ENCODE measurements around the gene TSPAN33. TPM values are rescaled to one million over a fixed set of nuclear protein-coding genes. Genes with fewer than 3 reads are reported as not detected.

TSPAN33 gene
- total RNA-seq, 1 donor from 2014 or later: 132 TPM

GRCh38 chr7:129134356-129134987 is 10.0 kb upstream of the TSPAN33 start:
- no peak for DNase-seq (ENCODE audit: low read depth)

GRCh38 chr7:129136887-129137642 is 7.4 kb upstream of the TSPAN33 start:
- no peak for DNase-seq (ENCODE audit: low read depth)

GRCh38 chr7:129143724-129144094 is 798 bp upstream of the TSPAN33 start:
- DNase-seq (ENCODE audit: low read depth): no peak

GRCh38 chr7:129144834-129145668 is 544 bp downstream of the TSPAN33 start:
- no peak for DNase-seq (ENCODE audit: low read depth)

- DNase-seq (ENCODE audit: low read depth): peak; percentile 48
These were observed 1.9 kb downstream of the TSPAN33 start for GRCh38 chr7:129146237-129146979.

- DNase-seq (ENCODE audit: low read depth): peak; percentile 39
These were observed 3.2 kb downstream of the TSPAN33 start for GRCh38 chr7:129147731-129148130.

- DNase-seq (ENCODE audit: low read depth): no peak
These were observed 5.0 kb downstream of the TSPAN33 start for GRCh38 chr7:129149511-129149910.

GRCh38 chr7:129150199-129150996 is 5.9 kb downstream of the TSPAN33 start:
- peak; percentile 93 for DNase-seq (ENCODE audit: low read depth)

GRCh38 chr7:129157651-129158050 is 13.1 kb downstream of the TSPAN33 start:
- no peak for DNase-seq (ENCODE audit: low read depth)

- DNase-seq (ENCODE audit: low read depth): peak; percentile 41
These were observed 15.0 kb downstream of the TSPAN33 start for GRCh38 chr7:129159539-129159938.

- peak; percentile 53 for DNase-seq (ENCODE audit: low read depth)
These were observed 15.8 kb downstream of the TSPAN33 start for GRCh38 chr7:129160161-129160905.

- DNase-seq (ENCODE audit: low read depth): no peak
These were observed 17.2 kb downstream of the TSPAN33 start for GRCh38 chr7:129161524-129162225.

- DNase-seq (ENCODE audit: low read depth): no peak
These were observed 18.2 kb downstream of the TSPAN33 start for GRCh38 chr7:129162732-129163131.

- DNase-seq (ENCODE audit: low read depth): peak; percentile 66
These were observed 19.5 kb downstream of the TSPAN33 start for GRCh38 chr7:129163875-129164544.

GRCh38 chr7:129166745-129167144 is 22.2 kb downstream of the TSPAN33 start:
- DNase-seq (ENCODE audit: low read depth): no peak

GRCh38 chr7:129167817-129168216 is 23.3 kb downstream of the TSPAN33 start:
- no peak for DNase-seq (ENCODE audit: low read depth)

GRCh38 chr7:129168231-129169021 is 23.9 kb downstream of the TSPAN33 start:
- DNase-seq (ENCODE audit: low read depth): no peak
